Sigmoid colon (tissue), 7 donors: Measurements from ENCODE around the gene JAKMIP3. TPM values are rescaled to one million over a fixed set of nuclear protein-coding genes. Genes with fewer than 3 reads are reported as not detected.

ENCODE experiments used
- DNase-seq: peaks from one replicate; pipeline ENCODE4 v3.0.0-alpha.2; 2019
- H3K27ac ChIP-seq, 4 donors: fragments of 200-600 bp; sonication (generic); one replicate each; pipeline ENCODE4 v1.5.1; 2016 to 2019; ENCODE audit warnings: mild to moderate bottlenecking in 1 of 4
- H3K27me3 ChIP-seq, 3 donors: fragments of 200-600 bp; sonication (generic); one replicate each; pipeline ENCODE4 v1.5.1; 2019; ENCODE audit warnings: mild to moderate bottlenecking in 1 of 3
- H3K36me3 ChIP-seq, 4 donors: fragments of 200-600 bp; sonication (generic); one replicate each; pipeline ENCODE4 v1.5.1; 2016 to 2019
- H3K4me1 ChIP-seq, 4 donors: fragments of 200-600 bp; sonication (generic); one replicate each; pipeline ENCODE4 v1.5.1; 2017 to 2019
- H3K4me3 ChIP-seq, 4 donors: fragments of 200-600 bp; sonication (generic); one replicate each; pipeline ENCODE4 v1.5.1; 2017 to 2019; ENCODE audit warnings: mild to moderate bottlenecking in 2 of 4, moderate library complexity in 1 of 4
- H3K9me3 ChIP-seq, 4 donors: fragments of 200-600 bp in 3 of 4; sonication (generic) in 3 of 4; one replicate each; pipeline versions ENCODE4 v1.5.1 to v1.6.1; 2013 to 2019
- EP300 ChIP-seq, 4 donors: sonication (generic); formaldehyde crosslinking; IDR thresholded peaks; one replicate each; pipeline ENCODE4 v1.6.1; 2017; ENCODE audit warnings: antibody characterized with exemption in 4 of 4
- POLR2A ChIP-seq, 2 donors: fragments of 450-650 bp; IDR thresholded peaks; one replicate each; pipeline ENCODE4 v1.6.1; 2016; ENCODE audit warnings: antibody characterized with exemption in 2 of 2, mild to moderate bottlenecking in 2 of 2, moderate library complexity in 2 of 2
- POLR2AphosphoS5 ChIP-seq, 4 donors: sonication (generic); formaldehyde crosslinking; IDR thresholded peaks; one replicate each; pipeline ENCODE4 v1.6.1; 2017; ENCODE audit warnings: antibody characterized with exemption in 4 of 4
- WGBS, 2 donors: extraction: QIAGEN DNeasy Blood & Tissue Kit; methylation state at CpG; one replicate each; pipeline ENCODE4 v1.1.7; 2013; 5-methylcytosine and 5-hydroxymethylcytosine counted together
- intact Hi-C: fragments of 100-400 bp; cut with DNase I; formaldehyde crosslinking; loops from one replicate; pipeline ENCODE4 v1.15.1; 2023
- polyA plus RNA-seq, 3 donors: library from polyadenylated mRNA; stranded (reverse); fragments of 200-250 nt; gene quantifications; one replicate each; pipeline ENCODE4 v1.2.3, GENCODE V29; 2013
- total RNA-seq, 4 donors: library from RNA; depleted of rRNA; stranded (reverse); fragments of >200 nt; gene quantifications; one replicate each; pipeline ENCODE4 v1.1.0, GENCODE V29; 2016
- TF ChIP-seq, protein P1 (sequence below), 4 experiments: fragments of 450-650 bp in 3 of 4; fragments of 200-600 bp in 1 of 4; IDR thresholded peaks; one replicate each; pipeline ENCODE4 v1.5.1; 2016 to 2019; ENCODE audit warnings: antibody characterized with exemption in 4 of 4, mild to moderate bottlenecking in 3 of 4, moderate library complexity in 2 of 4
- donor health status: healthy with polysubstance abuse.
- donor health status: Bipolar disorder and iron deficiency.
- donor health status: healthy.

Gene JAKMIP3
- total and polyA plus RNA-seq, 7 donors, result 0.22 to 3.0 (median 0.71) TPM; not detected in 2

- intact Hi-C loops, result no loop called here
- H3K9me3 ChIP-seq, result no peaks in the 10 kb centered on the region
- H3K4me1 ChIP-seq, result no peaks in the 10 kb centered on the region
- H3K27ac ChIP-seq, result no peak overlapping the region
- no peak overlapping the region for H3K4me3 ChIP-seq
- WGBS, 2 donors, result 71 to 73% methylated on average over 14 of the region's 14 CpGs
- no peaks in the 10 kb centered on the region for H3K36me3 ChIP-seq
- peak; percentile 51 for DNase-seq
- no peak for TF ChIP-seq POLR2AphosphoS5 (IDR thresholded peaks at IDR 0.05)
- no peaks in the 10 kb centered on the region for H3K27me3 ChIP-seq
Measured at GRCh38 chr10:132110111-132110521, 44.4 kb downstream of the JAKMIP3 start.

DNA sequence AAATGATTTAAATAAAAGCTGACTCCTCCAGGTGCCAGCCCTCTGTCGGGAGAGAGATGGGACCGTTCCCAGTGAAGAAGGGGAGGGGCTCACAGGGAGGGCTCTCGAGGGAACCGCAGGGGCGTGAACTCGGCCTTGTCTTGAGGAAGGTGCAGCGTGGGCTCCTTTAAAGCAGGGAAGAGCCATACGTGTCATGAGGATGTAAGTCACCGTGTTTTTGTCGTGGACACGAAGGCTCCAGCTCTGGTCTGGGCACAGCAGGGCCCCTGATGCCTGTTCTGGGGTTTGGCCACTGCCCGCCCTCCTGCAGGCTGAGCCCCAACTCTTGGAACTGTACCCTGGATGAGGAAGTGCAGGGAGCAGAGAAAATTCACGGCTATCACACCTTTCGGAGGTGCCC is 45.0 kb downstream of the JAKMIP3 start:
- WGBS, 2 donors, result 65 to 69% methylated on average over 14 of the region's 14 CpGs
- peak; percentile 33 for DNase-seq
- TF ChIP-seq POLR2A (IDR thresholded peaks at IDR 0.05) (no peak), EP300 (IDR thresholded peaks at IDR 0.05) (no peak), POLR2AphosphoS5 (IDR thresholded peaks at IDR 0.05) (no peak)
- TF ChIP-seq, protein P1, sequence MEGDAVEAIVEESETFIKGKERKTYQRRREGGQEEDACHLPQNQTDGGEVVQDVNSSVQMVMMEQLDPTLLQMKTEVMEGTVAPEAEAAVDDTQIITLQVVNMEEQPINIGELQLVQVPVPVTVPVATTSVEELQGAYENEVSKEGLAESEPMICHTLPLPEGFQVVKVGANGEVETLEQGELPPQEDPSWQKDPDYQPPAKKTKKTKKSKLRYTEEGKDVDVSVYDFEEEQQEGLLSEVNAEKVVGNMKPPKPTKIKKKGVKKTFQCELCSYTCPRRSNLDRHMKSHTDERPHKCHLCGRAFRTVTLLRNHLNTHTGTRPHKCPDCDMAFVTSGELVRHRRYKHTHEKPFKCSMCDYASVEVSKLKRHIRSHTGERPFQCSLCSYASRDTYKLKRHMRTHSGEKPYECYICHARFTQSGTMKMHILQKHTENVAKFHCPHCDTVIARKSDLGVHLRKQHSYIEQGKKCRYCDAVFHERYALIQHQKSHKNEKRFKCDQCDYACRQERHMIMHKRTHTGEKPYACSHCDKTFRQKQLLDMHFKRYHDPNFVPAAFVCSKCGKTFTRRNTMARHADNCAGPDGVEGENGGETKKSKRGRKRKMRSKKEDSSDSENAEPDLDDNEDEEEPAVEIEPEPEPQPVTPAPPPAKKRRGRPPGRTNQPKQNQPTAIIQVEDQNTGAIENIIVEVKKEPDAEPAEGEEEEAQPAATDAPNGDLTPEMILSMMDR (IDR thresholded peaks at IDR 0.05), result no peak

DNA sequence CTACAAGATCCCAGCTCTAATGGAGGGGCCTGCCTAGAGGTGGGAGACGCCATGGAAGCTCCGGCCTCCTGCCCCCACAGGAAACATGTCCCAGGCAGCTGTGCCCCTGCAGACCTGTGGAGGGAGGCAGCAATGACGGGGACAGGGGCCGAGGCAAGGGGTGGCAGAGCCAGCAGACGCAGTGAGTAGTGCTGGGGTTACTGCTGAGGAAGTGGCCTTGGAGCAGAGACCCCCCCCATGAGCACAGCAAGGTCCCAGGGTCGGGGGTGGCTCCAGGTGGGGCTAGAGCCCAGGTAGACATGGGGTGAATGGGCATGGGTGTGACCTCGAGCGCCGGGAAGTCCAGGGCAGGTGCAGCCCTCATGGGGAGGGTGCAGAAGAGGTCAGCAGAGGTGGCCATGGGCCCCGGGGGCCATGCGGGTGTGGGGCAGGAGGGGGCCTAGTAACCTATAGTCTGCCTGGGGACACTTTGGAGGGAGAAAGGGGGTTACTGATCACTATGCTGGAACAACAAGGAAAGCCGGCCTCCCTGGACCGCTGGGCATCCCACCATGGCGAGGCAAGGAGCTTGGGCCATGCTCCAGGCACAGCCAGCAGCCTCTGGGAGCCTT is 45.5 kb downstream of the JAKMIP3 start:
- Histone ChIP-seq H3K4me3 (no peak overlapping the region), H3K27ac (no peak overlapping the region), H3K27me3 (no peaks in the 10 kb centered on the region), H3K36me3 (no peaks in the 10 kb centered on the region), H3K9me3 (no peaks in the 10 kb centered on the region), H3K4me1 (no peaks in the 10 kb centered on the region)
- intact Hi-C loops, result no loop called here
- 63 to 76% methylated on average over 14 of the region's 14 CpGs for WGBS, 2 donors
- TF ChIP-seq, protein P1 (IDR thresholded peaks at IDR 0.05), result no peak
- DNase-seq, result peak; percentile 42

More for the DNA sequence above, 45.0 kb downstream of the JAKMIP3 start:
- no peaks in the 10 kb centered on the region for H3K36me3 ChIP-seq
- H3K27me3 ChIP-seq, result no peaks in the 10 kb centered on the region
- no peak overlapping the region for H3K27ac ChIP-seq
- no peak overlapping the region for H3K4me3 ChIP-seq
- intact Hi-C loops, result no loop called here
- no peaks in the 10 kb centered on the region for H3K9me3 ChIP-seq
- no peaks in the 10 kb centered on the region for H3K4me1 ChIP-seq

DNA sequence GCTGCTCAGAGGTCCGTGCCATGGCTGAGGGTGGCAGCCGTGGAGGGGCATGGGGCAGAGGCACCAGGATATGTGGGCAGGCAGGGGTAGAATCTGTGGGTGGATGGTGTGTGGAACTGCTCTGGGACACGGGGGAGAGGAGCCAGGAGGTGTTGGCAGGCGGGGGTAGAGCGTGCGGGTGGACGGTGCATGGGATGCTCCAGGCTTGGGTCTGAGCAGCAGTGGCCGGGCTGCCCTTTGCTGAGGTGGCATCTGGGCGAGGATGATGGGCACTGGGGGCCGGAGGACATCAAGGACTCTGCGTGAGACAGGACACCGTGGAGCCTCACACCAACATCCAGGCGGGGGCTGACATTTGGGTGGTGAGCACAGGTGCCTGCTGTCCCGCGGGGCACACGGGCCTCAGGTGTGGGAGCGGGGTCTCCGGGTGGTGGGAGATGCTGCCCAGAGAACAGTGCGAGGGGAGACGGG is 46.2 kb downstream of the JAKMIP3 start:
- DNase-seq, result peak; percentile 63
- H3K4me1 ChIP-seq, result no peaks in the 10 kb centered on the region
- no peaks in the 10 kb centered on the region for H3K36me3 ChIP-seq
- no peak overlapping the region for H3K27ac ChIP-seq
- H3K27me3 ChIP-seq, result no peaks in the 10 kb centered on the region
- no peaks in the 10 kb centered on the region for H3K9me3 ChIP-seq
- TF ChIP-seq EP300 (IDR thresholded peaks at IDR 0.05) (no peak), POLR2A (IDR thresholded peaks at IDR 0.05) (no peak), POLR2AphosphoS5 (IDR thresholded peaks at IDR 0.05) (no peak)
- TF ChIP-seq, protein P1 (IDR thresholded peaks at IDR 0.05), result no peak
- no peak overlapping the region for H3K4me3 ChIP-seq
- intact Hi-C loops, result no loop called here
- WGBS, 2 donors, result 80 to 90% methylated on average over 20 of the region's 20 CpGs

DNA sequence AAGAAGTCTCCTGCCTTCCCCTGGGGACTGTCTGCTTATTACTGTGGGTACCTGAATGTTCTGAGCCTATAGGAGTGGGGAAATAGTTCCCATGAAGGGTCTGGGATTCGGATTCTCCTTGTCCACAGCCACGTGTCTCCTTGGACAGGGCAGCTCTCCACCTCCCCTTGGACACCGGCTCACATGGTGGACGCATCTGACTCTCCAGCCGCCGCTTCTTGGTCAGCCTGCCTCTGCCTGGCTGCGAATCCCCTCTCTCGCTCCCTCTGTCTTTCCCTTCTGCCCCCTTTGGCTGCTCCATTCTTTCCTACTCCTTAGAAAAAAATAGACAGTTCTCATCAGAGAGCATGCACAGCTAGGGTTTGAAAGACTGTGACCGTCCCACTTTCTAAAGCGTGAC is 46.9 kb downstream of the JAKMIP3 start:
- H3K27me3 ChIP-seq, result no peaks in the 10 kb centered on the region
- 81% methylated on average over 10 of the region's 10 CpGs for WGBS, 2 donors
- intact Hi-C loops, result no loop called here
- H3K9me3 ChIP-seq, result no peaks in the 10 kb centered on the region
- H3K4me3 ChIP-seq, result no peak overlapping the region
- TF ChIP-seq POLR2A (IDR thresholded peaks at IDR 0.05), result no peak
- no peak for TF ChIP-seq EP300 (IDR thresholded peaks at IDR 0.05)
- TF ChIP-seq, protein P1 (IDR thresholded peaks at IDR 0.05), result no peak
- TF ChIP-seq POLR2AphosphoS5 (IDR thresholded peaks at IDR 0.05), result no peak
- peak; percentile 10 for DNase-seq
- H3K27ac ChIP-seq, result no peak overlapping the region
- no peaks in the 10 kb centered on the region for H3K4me1 ChIP-seq
- H3K36me3 ChIP-seq, result no peaks in the 10 kb centered on the region
